Measurements from ENCODE around the gene BMPR1A.
A peak's percentile ranks its signal among the peaks of the same experiment; 100 is the strongest.

Gene BMPR1A

GRCh38 chr10:86756511-86757112 is at the start of gene BMPR1A:
BMPR1A (plus strand) TSS chr10:86756619; CDS start chr10:86876019, 119,400 bp downstream.
- peak; percentile 52 for FAIRE-seq

GRCh38 chr10:86706977-86707376 is 49.4 kb upstream of the BMPR1A start:
- no peak for DNase-seq (ENCODE audit: low spot score)
- no peak for FAIRE-seq

More at GRCh38 chr10:86756511-86757112, at the start of gene BMPR1A:
- peak; percentile 23 for DNase-seq (ENCODE audit: low spot score)

DNA sequence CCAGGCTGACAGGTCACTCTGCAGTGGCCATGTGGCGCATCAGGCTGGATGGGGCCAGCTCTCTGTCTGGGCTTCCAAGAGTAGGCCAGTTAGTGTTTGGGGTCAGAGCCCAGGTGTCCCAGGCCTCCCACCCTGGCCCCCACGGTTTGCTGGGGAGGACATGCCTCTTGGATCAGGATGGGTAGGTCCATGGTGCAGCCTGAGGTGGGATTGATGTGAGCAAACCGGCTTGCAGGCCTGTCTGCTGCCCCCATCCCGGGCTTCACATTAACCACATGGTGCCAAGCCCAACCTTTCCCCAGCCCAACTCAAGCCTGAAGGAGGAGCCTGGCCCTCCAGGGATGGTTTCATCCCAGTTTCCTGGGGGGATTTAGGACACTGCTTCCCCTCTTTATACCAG is 48.9 kb upstream of the BMPR1A start:
- FAIRE-seq, result no peak
- no peak for DNase-seq (ENCODE audit: low spot score)

GRCh38 chr10:86708068-86708782 is 48.2 kb upstream of the BMPR1A start:
- DNase-seq (ENCODE audit: low spot score) (no peak), FAIRE-seq (no peak)

- DNase-seq (ENCODE audit: low spot score) (no peak), FAIRE-seq (no peak)
Measured at GRCh38 chr10:86708783-86709380, 47.5 kb upstream of the BMPR1A start.

- DNase-seq (ENCODE audit: low spot score), result no peak
- FAIRE-seq, result no peak
Measured at GRCh38 chr10:86709396-86710185, 46.8 kb upstream of the BMPR1A start.

DNA sequence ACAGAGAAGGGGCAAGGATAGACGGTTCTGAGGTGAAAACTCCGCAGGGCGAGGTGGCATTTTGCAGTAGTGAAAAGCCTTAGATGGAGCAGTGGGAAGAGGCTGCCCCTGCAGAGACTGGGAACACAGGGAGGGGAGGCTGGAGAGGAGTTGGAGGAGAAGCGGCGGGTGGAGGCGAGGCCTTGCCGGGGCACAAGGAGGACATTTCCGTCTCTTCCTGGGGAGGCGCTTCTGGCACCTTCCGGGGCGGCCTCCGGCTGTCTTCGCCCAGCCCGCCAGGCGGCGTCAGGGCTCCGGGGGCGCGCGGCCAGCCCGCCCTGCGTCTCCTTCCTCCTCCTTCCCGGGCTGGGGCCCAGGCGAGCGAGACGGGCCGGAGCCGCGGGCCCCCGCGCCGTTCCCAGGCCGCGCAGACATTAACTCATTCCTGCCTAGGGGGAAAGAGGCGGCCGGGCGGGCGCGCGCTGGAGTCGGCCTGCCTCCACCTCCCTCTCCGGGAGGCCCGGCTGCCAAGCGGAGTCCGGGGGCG is 45.4 kb upstream of the BMPR1A start:
- DNase-seq (ENCODE audit: low spot score) (peak; percentile 95), FAIRE-seq (no peak)

DNA sequence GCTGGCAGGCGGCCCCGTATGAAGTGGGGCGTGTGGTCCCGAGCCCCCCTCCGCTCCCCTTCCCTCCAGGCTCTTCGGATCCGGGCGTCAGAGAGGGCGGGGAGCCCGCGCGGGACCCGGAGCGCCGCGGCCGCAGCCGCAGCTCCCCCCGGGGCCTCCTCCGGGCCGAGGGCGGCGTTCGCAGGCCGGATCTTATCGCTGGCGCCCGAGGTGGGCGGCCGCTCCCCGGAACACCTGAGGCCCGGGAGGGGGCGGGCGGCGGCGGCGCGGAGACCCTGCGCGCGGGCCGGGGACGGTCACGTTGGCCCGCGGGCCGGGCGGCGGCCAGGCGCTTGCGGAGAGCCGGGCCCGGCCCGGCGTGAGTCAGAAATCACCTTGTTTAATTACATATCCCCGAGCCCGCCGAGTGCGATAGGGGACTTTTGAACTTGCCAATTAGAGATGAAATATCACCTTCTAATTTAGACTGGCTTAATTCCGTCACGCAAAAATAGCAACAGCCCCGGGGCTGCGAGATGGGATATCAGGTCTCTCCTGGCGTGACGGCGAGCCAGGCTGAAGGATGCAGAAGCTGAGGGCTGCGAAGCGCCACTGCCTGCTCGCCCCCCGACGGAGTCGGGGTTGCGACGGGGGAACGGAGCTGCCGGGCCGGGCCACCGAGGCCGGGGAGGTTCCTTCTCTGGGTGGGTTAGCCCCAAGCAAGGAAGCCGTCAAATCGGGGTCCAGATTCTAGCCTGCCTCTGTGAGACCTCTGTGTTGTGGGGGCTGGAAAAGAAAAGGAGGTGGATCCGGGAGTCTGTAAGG is 44.7 kb upstream of the BMPR1A start:
- peak; percentile 67 for DNase-seq (ENCODE audit: low spot score)
- FAIRE-seq, result no peak

DNA sequence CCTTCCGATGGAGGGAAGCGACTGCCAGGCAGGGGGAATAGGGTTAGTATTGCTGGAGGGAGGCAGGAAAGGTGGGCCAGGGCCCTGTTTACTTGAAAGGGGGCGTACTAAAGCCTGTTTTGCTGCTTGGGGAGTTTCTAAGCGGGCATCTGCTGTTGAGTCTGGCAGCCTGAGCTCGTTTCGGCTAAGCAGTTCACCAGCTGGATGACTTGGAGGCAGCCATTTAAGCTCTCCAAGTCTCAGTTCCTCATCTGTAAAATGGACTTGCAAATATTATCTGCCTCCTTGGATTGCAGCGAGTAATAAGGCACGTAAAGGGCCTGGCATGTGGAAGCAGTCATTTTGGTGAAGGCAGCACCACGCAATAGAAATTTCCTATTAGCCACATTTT is 44.1 kb upstream of the BMPR1A start:
- DNase-seq (ENCODE audit: low spot score), result no peak
- FAIRE-seq, result no peak

- DNase-seq (ENCODE audit: low spot score), result no peak
- FAIRE-seq, result no peak
Measured at GRCh38 chr10:86715156-86715795, 41.1 kb upstream of the BMPR1A start.

- DNase-seq (ENCODE audit: low spot score) (no peak), FAIRE-seq (no peak)
Measured at GRCh38 chr10:86715836-86716235, 40.6 kb upstream of the BMPR1A start.

- no peak for FAIRE-seq
- no peak for DNase-seq (ENCODE audit: low spot score)
Measured at GRCh38 chr10:86716466-86716865, 40.0 kb upstream of the BMPR1A start.

GRCh38 chr10:86718556-86718955 is 37.9 kb upstream of the BMPR1A start:
- FAIRE-seq (no peak), DNase-seq (ENCODE audit: low spot score) (no peak)

GRCh38 chr10:86721232-86721631 is 35.2 kb upstream of the BMPR1A start:
- no peak for FAIRE-seq
- no peak for DNase-seq (ENCODE audit: low spot score)

DNA sequence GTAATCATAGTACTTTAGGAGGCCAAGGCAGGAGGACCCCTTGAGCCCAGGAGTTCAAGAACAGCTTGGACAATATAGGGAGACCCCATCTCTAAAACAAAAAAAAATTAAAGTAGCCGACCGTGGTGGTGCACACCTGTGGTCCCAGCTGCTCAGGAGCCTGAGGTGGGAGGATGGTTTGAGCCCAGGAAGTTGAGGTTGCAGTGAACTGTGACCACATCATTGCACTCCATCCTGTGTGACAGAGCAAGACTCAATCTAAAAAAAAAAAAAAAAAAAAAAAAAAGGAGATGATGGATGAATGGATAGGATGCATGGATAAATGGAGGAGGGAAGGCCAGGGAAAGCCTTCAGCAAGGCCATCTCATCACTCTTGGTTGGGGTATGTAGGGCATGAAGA is 33.4 kb upstream of the BMPR1A start:
- no peak for DNase-seq (ENCODE audit: low spot score)
- FAIRE-seq, result no peak

DNA sequence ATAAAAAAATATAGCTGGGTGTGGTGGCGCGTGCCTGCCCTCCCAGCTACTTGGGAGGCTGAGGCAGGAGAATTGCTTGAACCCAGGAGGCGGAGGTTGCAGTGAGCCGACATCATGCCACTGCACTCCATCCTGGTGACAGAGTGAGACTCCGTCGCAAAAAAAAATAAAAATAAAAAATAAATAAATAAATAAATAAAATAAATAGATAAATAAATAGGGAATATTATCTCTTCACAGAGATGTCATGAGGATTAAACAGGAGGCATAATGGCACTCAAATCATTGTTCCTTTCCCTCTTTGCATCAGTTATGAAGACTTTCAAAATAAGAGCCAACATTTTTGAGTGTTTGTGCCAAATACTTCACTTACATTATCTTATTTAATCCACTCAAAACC is 32.0 kb upstream of the BMPR1A start:
- FAIRE-seq, result no peak

GRCh38 chr10:86725980-86726676 is 30.3 kb upstream of the BMPR1A start:
- DNase-seq (ENCODE audit: low spot score) (no peak), FAIRE-seq (no peak)

More for the DNA sequence above, 32.0 kb upstream of the BMPR1A start:
- DNase-seq (ENCODE audit: low spot score), result no peak

DNA sequence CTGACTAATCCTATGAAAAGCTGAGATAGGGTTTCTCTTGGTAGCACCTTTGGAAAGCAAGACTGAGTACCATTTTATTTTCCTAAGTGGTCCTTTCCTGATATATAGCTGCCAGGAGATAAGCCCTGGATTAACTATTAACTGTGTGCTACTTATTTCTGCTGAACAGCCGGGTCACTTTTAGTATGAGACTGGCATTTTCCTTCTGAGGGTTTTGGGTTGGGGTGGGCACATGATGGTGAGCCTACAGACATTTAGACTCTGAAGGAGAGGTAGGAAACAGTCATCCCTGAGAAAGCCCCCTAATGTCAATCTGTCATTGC is 29.8 kb upstream of the BMPR1A start:
- FAIRE-seq (no peak), DNase-seq (ENCODE audit: low spot score) (no peak)

DNA sequence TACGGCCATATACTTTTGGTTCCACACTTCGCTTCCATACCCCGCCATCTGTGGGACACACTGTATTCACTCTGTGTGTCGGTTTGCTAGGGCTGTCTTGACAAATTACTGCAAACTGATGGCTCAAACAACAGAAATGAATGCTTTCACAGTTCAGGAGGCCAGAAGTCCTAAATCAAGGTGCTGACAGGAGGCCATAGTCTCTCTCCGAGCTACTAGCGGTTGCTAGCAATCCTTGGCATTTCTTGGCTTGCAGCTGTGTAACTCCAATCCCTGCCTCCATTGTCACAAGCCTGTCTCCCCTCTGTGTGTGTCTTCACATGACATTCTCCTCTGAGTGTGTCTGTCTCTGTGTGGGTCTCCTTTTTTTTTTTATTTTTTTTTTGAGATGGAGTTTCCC is 28.9 kb upstream of the BMPR1A start:
- no peak for FAIRE-seq

GRCh38 chr10:86728056-86728455 is 28.4 kb upstream of the BMPR1A start:
- DNase-seq (ENCODE audit: low spot score), result no peak
- FAIRE-seq, result no peak

More for the DNA sequence above, 28.9 kb upstream of the BMPR1A start:
- no peak for DNase-seq (ENCODE audit: low spot score)
